Ammon's horn (tissue), 1 donor: ENCODE results near the gene HSDL2.
"Not testable (repeated sequence)": the region's sequence is repeated elsewhere in the genome, so short reads cannot be mapped to it uniquely, and the experiment has no call there.

Source experiments
- DNase-seq: peaks from one replicate; pipeline ENCODE4 v3.0.0-alpha.2; 2016; ENCODE audit warnings: low spot score

The HSDL2 gene

GRCh38 chr9:112500842-112501241 lies 120.9 kb downstream of the HSDL2 start:
- DNase-seq, result no peak

GRCh38 chr9:112501287-112501686 lies 121.4 kb downstream of the HSDL2 start:
- DNase-seq, result no peak

GRCh38 chr9:112502175-112502946 lies 122.5 kb downstream of the HSDL2 start:
- no peak for DNase-seq

GRCh38 chr9:112503170-112503569 lies 123.3 kb downstream of the HSDL2 start:
- DNase-seq, result peak; percentile 22

GRCh38 chr9:112505086-112505485 lies 125.2 kb downstream of the HSDL2 start:
- DNase-seq, result no peak

- DNase-seq, result no peak
Observed at GRCh38 chr9:112505607-112506006, 125.7 kb downstream of the HSDL2 start.

GRCh38 chr9:112506571-112506970 lies 126.7 kb downstream of the HSDL2 start:
- no peak for DNase-seq

GRCh38 chr9:112507001-112507680 lies 127.2 kb downstream of the HSDL2 start:
- DNase-seq, result no peak

GRCh38 chr9:112508377-112508776 lies 128.5 kb downstream of the HSDL2 start:
- no peak for DNase-seq

GRCh38 chr9:112512377-112512776 lies 132.5 kb downstream of the HSDL2 start:
- DNase-seq, result not testable (repeated sequence)

GRCh38 chr9:112516769-112517168 lies 136.9 kb downstream of the HSDL2 start:
- DNase-seq, result no peak

- no peak for DNase-seq
Observed at GRCh38 chr9:112520069-112520468, 140.2 kb downstream of the HSDL2 start.

GRCh38 chr9:112520656-112521055 lies 140.7 kb downstream of the HSDL2 start:
- DNase-seq, result no peak
